H9 (cell line): ENCODE measurements around the gene NOP16. TPM values are rescaled to one million over a fixed set of nuclear protein-coding genes. Genes with fewer than 3 reads are reported as not detected.

Source experiments
- DNase-seq: peaks from one replicate; pipeline ENCODE4 v3.0.0-alpha.2; 2017
- H2AFZ ChIP-seq: one replicate; pipeline ENCODE4 v1.6.1; 2013; ENCODE audit warnings: mild to moderate bottlenecking, low read length, control low read depth, moderate library complexity
- H2AK5ac ChIP-seq: 2 replicates; pipeline ENCODE4 v1.6.1; 2013; ENCODE audit warnings: low read length, control low read depth, mixed read lengths; ENCODE audit not compliant: insufficient read length
- H2BK120ac ChIP-seq: one replicate; pipeline ENCODE4 v1.6.1; 2013; ENCODE audit warnings: low read depth, mild to moderate bottlenecking, low read length, control low read depth, inconsistent platforms; ENCODE audit not compliant: poor library complexity, severe bottlenecking
- H2BK12ac ChIP-seq: 2 replicates; pipeline ENCODE4 v1.6.1; 2013; ENCODE audit warnings: low read length, control low read depth, mixed read lengths, low read depth; ENCODE audit not compliant: insufficient read length
- H2BK15ac ChIP-seq: 2 replicates; pipeline ENCODE4 v1.6.1; 2013; ENCODE audit warnings: low read depth, low read length, control low read depth
- H2BK20ac ChIP-seq: one replicate; pipeline ENCODE4 v1.6.1; 2013; ENCODE audit warnings: low read depth, mild to moderate bottlenecking, low read length, control low read depth, inconsistent platforms; ENCODE audit not compliant: poor library complexity, severe bottlenecking
- H2BK5ac ChIP-seq: 2 replicates; pipeline ENCODE4 v1.6.1; 2013; ENCODE audit warnings: low read length, control low read depth, mixed read lengths; ENCODE audit not compliant: insufficient read length
- H3K14ac ChIP-seq: 2 replicates; pipeline ENCODE4 v1.6.1; 2013; ENCODE audit warnings: low read length, control low read depth; ENCODE audit not compliant: insufficient read depth
- H3K18ac ChIP-seq: 2 replicates; pipeline ENCODE4 v1.6.1; 2013; ENCODE audit warnings: low read depth, mild to moderate bottlenecking, mixed read lengths, low read length, control low read depth; ENCODE audit not compliant: insufficient read length
- H3K23ac ChIP-seq: 2 replicates; pipeline ENCODE4 v1.6.1; 2013; ENCODE audit warnings: low read length, control low read depth, mixed read lengths, low read depth; ENCODE audit not compliant: insufficient read length
- H3K23me2 ChIP-seq: 2 replicates; pipeline ENCODE4 v1.6.1; 2013; ENCODE audit warnings: low read depth, mild to moderate bottlenecking, mixed read lengths, low read length, control low read depth; ENCODE audit not compliant: insufficient read length, poor library complexity, severe bottlenecking
- H3K27ac ChIP-seq: 2 replicates; pipeline ENCODE4 v1.5.1; 2013; ENCODE audit warnings: low read length, control low read depth, mixed read lengths, low read depth; ENCODE audit not compliant: insufficient read length
- H3K27me3 ChIP-seq: 2 replicates; pipeline ENCODE4 v1.6.1; 2013; ENCODE audit warnings: low read length, control low read depth, inconsistent platforms; ENCODE audit not compliant: insufficient read depth
- H3K4ac ChIP-seq: 2 replicates; pipeline ENCODE4 v1.6.1; 2013; ENCODE audit warnings: low read depth, mild to moderate bottlenecking, control low read depth, inconsistent platforms, low read length, moderate library complexity
- H3K4me1 ChIP-seq: 2 replicates; pipeline ENCODE4 v1.6.1; 2013; ENCODE audit warnings: low read length, control low read depth, inconsistent platforms; ENCODE audit not compliant: insufficient read depth
- H3K4me2 ChIP-seq: 2 replicates; pipeline ENCODE4 v1.6.1; 2013; ENCODE audit warnings: low read length, control low read depth, mixed read lengths; ENCODE audit not compliant: insufficient read length, insufficient read depth
- H3K56ac ChIP-seq: 2 replicates; pipeline ENCODE4 v1.6.1; 2013; ENCODE audit warnings: low read depth, mild to moderate bottlenecking, mixed read lengths, low read length, control low read depth; ENCODE audit not compliant: insufficient read length
- H3K79me1 ChIP-seq: 2 replicates; pipeline ENCODE4 v1.6.1; 2013; ENCODE audit warnings: low read depth, mild to moderate bottlenecking, moderate library complexity, low read length, control low read depth, inconsistent platforms; ENCODE audit not compliant: insufficient read depth, poor library complexity, severe bottlenecking
- H3K79me2 ChIP-seq: 2 replicates; pipeline ENCODE4 v1.6.1; 2013; ENCODE audit warnings: low read length, control low read depth, inconsistent platforms; ENCODE audit not compliant: insufficient read depth
- H3K9ac ChIP-seq: 2 replicates; pipeline ENCODE4 v1.6.1; 2013; ENCODE audit warnings: low read length, control low read depth, mixed read lengths; ENCODE audit not compliant: insufficient read length; ENCODE audit errors: extremely low read depth
- H3K9me3 ChIP-seq: one replicate; pipeline ENCODE4 v1.6.1; 2013; ENCODE audit warnings: low read depth, low read length, inconsistent platforms; ENCODE audit not compliant: control insufficient read depth
- H3T11ph ChIP-seq: one replicate; pipeline ENCODE4 v1.6.1; 2013; ENCODE audit warnings: mild to moderate bottlenecking, low read length, control low read depth, inconsistent platforms
- H4K20me1 ChIP-seq: one replicate; pipeline ENCODE4 v1.6.1; 2013; ENCODE audit not compliant: control insufficient read depth, insufficient read length, insufficient read depth
- H4K5ac ChIP-seq: 2 replicates; pipeline ENCODE4 v1.6.1; 2013; ENCODE audit warnings: low read depth, mild to moderate bottlenecking, mixed read lengths, low read length, control low read depth; ENCODE audit not compliant: insufficient read length
- H4K8ac ChIP-seq: replicated peaks from 2 replicates; pipeline ENCODE4 v1.6.1; 2013; ENCODE audit warnings: low read length, control low read depth, mixed read lengths, low read depth; ENCODE audit not compliant: insufficient read length
- H4K91ac ChIP-seq: 2 replicates; pipeline ENCODE4 v1.6.1; 2013; ENCODE audit warnings: low read depth, mild to moderate bottlenecking, moderate library complexity, mixed read lengths, low read length, control low read depth; ENCODE audit not compliant: insufficient read length
- H3K27ac Mint-ChIP-seq, 3 experiments: 2 replicates in 2 of 3; 3 replicates in 1 of 3; pipeline ENCODE4 v1.8.0; 2020 to 2021; ENCODE audit warnings: mixed read lengths in 3 of 3, mild to moderate bottlenecking in 1 of 3, moderate library complexity in 1 of 3
- H3K27me3 Mint-ChIP-seq: 2 replicates; pipeline ENCODE4 v1.8.0; 2021; ENCODE audit warnings: low read depth, mild to moderate bottlenecking, moderate library complexity, mixed read lengths
- H3K36me3 Mint-ChIP-seq, 3 experiments: 2 replicates in 2 of 3; 3 replicates in 1 of 3; pipeline ENCODE4 v1.8.0; 2020 to 2021; ENCODE audit warnings: low read depth in 3 of 3, mixed read lengths in 3 of 3; ENCODE audit not compliant: insufficient read depth in 1 of 3
- H3K4me1 Mint-ChIP-seq, 2 experiments: 2 replicates each; pipeline ENCODE4 v1.8.0; 2020; ENCODE audit warnings: mixed read lengths in 2 of 2
- H3K4me3 Mint-ChIP-seq, 2 experiments: 2 replicates in 1 of 2; 3 replicates in 1 of 2; pipeline ENCODE4 v1.8.0; 2020 to 2021; ENCODE audit warnings: mild to moderate bottlenecking in 2 of 2, mixed read lengths in 2 of 2, moderate library complexity in 1 of 2
- H3K9me3 Mint-ChIP-seq, 2 experiments: 2 replicates in 1 of 2; 3 replicates in 1 of 2; pipeline ENCODE4 v1.8.0; 2020; ENCODE audit warnings: mild to moderate bottlenecking in 2 of 2, mixed read lengths in 2 of 2, moderate library complexity in 1 of 2
- WGBS: extraction: QIAGEN DNeasy Blood & Tissue Kit; methylation state at CpG from one replicate; pipeline ENCODE4 v1.1.7; 2013; ENCODE audit warnings: missing lambda C conversion rate, low lambda C conversion rate, mixed read lengths; ENCODE audit not compliant: insufficient read length; ENCODE audit errors: extremely low coverage; 5-methylcytosine and 5-hydroxymethylcytosine counted together
- total RNA-seq: library from RNA; stranded (reverse); gene quantifications from 2 replicates; pipeline ENCODE4 v1.2.1, GENCODE V29; 2021
- TF ChIP-seq, protein P1 (sequence below): fragments of 200-600 bp; sonication (generic); conservative IDR thresholded peaks from 3 replicates; pipeline ENCODE4 v1.8.0; 2021; ENCODE audit warnings: antibody characterized with exemption, mild to moderate bottlenecking

Gene NOP16
- total RNA-seq, 1 experiment from 2014 or later = 114 TPM

- no peak overlapping the region for H3K18ac ChIP-seq
- no peaks in the 10 kb centered on the region for H3K79me2 ChIP-seq
- H3K56ac ChIP-seq = no peak overlapping the region
- no peak overlapping the region for H3T11ph ChIP-seq
- H3K4ac ChIP-seq = no peak overlapping the region
- no peaks in the 10 kb centered on the region; a peak in 1 of 4 replicates for H3K4me1 Mint-ChIP-seq
- H3K9me3 Mint-ChIP-seq = peaks cover 45 to 46% of the 10 kb centered on the region in 2 experiments
- H3K9ac ChIP-seq = no peak overlapping the region
- no peak for DNase-seq
- no peak overlapping the region for H2BK120ac ChIP-seq
- H3K9me3 ChIP-seq = no peaks in the 10 kb centered on the region
- no peak overlapping the region for H2BK20ac ChIP-seq
- TF ChIP-seq, protein P1, sequence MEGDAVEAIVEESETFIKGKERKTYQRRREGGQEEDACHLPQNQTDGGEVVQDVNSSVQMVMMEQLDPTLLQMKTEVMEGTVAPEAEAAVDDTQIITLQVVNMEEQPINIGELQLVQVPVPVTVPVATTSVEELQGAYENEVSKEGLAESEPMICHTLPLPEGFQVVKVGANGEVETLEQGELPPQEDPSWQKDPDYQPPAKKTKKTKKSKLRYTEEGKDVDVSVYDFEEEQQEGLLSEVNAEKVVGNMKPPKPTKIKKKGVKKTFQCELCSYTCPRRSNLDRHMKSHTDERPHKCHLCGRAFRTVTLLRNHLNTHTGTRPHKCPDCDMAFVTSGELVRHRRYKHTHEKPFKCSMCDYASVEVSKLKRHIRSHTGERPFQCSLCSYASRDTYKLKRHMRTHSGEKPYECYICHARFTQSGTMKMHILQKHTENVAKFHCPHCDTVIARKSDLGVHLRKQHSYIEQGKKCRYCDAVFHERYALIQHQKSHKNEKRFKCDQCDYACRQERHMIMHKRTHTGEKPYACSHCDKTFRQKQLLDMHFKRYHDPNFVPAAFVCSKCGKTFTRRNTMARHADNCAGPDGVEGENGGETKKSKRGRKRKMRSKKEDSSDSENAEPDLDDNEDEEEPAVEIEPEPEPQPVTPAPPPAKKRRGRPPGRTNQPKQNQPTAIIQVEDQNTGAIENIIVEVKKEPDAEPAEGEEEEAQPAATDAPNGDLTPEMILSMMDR = no peak
- H4K91ac ChIP-seq = no peak overlapping the region
- no peaks in the 10 kb centered on the region for H3K23me2 ChIP-seq
- no peak overlapping the region for H2AFZ ChIP-seq
- no peaks in the 10 kb centered on the region for H4K20me1 ChIP-seq
- H3K4me3 Mint-ChIP-seq = no peak overlapping the region
- H3K79me1 ChIP-seq = no peaks in the 10 kb centered on the region
- no peaks in the 10 kb centered on the region for H3K4me1 ChIP-seq
- no peak overlapping the region for H2BK12ac ChIP-seq
- H3K14ac ChIP-seq = no peak overlapping the region
- peaks cover 4 to 26% (median 22%) of the 10 kb centered on the region in 3 experiments; a peak in 6 of 7 replicates for H3K36me3 Mint-ChIP-seq
- no peak overlapping the region for H3K27ac Mint-ChIP-seq
- no CpG with 5 or more reads among the region's 1 CpG for WGBS
- no peak overlapping the region for H4K5ac ChIP-seq
- no peak overlapping the region for H3K4me2 ChIP-seq
- H4K8ac ChIP-seq = no peak overlapping the region
- H3K27me3 ChIP-seq = no peaks in the 10 kb centered on the region
- H2AK5ac ChIP-seq = no peak overlapping the region
- H2BK5ac ChIP-seq = no peak overlapping the region
- H3K27ac ChIP-seq = no peak overlapping the region
- no peak overlapping the region for H2BK15ac ChIP-seq
- H3K27me3 Mint-ChIP-seq = peaks cover 7% of the 10 kb centered on the region
- H3K23ac ChIP-seq = no peak overlapping the region
Observed at GRCh38 chr5:176425138-176425537, 36.7 kb upstream of the NOP16 start.
